Retina (tissue), 1 donor: ENCODE results near the gene SLC46A1.
A peak's percentile ranks its signal among the peaks of the same experiment; 100 is the strongest.

Source experiments
- DNase-seq: peaks from one replicate; pipeline ENCODE4 v3.0.0-alpha.2; 2016

SLC46A1 gene

GRCh38 chr17:28402844-28403243 is 3.2 kb downstream of the SLC46A1 start:
- no peak for DNase-seq

- DNase-seq = no peak
Measured at GRCh38 chr17:28402224-28402630, 3.8 kb downstream of the SLC46A1 start.

DNA sequence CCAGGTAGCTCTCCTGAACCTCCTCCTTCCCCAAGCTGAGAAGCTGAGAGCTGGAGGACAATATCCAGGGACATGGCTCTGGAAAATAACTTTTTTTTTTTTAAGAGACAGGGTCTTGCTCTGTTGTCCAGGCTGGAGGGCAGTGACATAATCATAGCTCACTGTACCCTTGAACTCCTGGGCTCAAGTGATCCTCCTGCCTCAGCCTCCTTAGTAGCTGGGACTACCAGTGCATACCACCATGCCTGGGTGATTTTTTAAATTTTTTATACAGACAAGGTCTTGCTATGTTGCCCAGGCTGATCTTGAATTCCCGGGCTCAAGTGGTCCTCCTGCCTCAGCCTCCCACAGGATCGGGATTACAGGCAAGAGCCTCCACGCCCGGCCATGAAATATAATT is 6.2 kb downstream of the SLC46A1 start:
- DNase-seq = no peak

GRCh38 chr17:28398280-28398981 is 7.6 kb downstream of the SLC46A1 start:
- no peak for DNase-seq

- no peak for DNase-seq
Measured at GRCh38 chr17:28397687-28398279, 8.2 kb downstream of the SLC46A1 start.

- no peak for DNase-seq
Measured at GRCh38 chr17:28397275-28397674, 8.7 kb downstream of the SLC46A1 start.

DNA sequence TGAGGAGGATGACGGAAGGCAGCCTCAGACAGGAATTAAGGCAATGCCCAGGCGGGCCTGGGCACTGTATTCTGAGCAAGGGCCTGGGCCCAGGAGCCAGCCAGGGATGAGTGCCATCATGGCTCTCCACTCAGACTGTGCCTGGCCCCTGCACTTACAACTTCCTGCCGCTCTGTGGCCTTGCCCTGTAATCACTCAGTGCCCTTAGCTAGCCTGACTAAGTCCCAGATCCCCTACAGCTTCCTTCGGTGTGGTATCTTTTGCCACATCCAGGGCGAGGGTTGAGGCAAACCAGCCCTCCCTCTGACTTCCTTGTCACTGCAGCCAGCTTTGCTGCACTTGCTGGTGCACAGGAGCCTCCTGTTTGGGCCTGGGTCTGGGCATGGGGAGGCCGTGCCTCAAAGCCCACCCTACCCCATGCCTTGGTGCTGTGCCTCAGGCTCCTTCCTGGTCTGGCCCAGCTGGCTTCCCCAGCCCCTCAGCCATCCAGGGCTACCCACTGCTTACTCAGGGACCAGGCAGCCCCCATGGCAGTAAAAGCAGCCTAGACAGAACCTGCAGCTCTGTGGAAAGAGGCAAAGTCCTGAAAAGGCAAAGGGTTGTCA is 9.3 kb downstream of the SLC46A1 start:
- DNase-seq = no peak

DNA sequence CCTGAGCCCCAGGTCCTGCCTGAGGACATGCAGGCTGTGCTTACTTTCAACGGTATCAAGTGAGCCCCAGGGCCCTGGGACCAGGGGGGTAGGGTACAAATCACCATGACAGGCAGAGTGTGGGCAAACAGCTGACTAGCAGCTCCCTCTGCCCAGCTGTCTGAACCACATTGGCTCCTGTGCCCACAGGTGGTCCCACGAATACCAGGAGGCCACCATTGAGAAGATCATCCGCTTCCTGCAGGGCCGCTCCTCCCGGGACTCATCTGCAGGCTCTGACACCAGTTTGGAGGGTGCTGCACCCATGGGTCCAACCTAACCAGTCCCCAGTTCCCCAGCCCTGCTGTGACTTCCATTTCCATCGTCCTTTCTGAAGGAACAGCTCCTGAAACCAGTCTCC is 10.0 kb downstream of the SLC46A1 start:
- DNase-seq = no peak

DNA sequence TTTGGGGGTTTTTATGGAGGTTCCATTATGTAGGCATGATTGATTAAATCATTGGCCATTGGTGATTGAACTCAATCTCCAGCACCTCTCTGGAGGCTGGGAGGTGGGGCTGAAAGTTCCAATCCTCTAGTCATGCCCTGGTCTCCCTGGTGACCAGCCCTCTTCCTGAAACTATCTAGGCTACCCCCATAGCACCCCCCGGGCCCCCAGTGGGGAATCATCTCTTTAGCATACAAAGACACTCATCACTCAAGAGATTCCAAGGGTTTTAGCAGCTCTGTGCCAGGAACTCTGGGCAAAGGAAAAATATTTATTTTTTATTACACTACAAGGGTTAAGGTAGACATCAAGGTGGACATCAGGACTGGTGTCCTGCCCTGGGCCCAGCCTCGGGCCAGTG is 10.6 kb downstream of the SLC46A1 start:
- DNase-seq = no peak

DNA sequence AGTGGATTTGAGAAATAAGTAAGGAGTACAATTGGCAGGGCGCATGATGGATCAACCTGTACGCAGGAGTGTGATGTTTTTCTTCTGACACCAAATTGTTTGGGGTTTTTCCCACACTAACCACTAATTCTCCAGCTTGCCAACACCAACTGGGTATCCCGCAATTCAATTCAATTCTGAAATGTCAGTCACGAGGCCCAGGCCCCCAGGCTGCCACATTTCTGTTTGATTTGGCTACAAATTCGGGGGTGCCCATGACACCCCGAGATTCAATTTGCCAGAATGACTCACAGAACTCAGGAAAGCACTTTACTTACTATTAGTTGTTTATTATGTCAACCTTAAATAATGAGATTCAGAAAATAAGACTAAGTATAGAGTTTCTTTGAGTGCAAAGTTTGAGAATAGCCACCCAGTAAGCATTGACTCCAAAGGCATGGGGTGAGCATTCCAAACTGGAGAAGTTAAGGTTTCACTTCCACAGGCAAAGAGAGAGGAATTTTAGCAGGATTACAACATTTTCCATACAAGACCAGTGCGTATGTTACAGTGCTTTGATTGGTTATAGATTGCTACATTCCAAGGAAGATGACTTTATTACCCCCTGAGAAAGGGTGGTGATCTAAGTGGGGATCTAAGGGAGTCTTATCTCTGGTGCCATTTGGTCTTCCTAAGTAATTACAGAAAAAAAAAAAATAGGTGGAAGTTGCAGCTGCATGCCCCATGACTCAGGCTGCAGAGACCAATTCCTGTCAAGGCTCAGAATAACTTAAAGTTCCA is 11.5 kb downstream of the SLC46A1 start:
- no peak for DNase-seq

- no peak for DNase-seq
Measured at GRCh38 chr17:28392491-28392890, 13.5 kb downstream of the SLC46A1 start.

DNA sequence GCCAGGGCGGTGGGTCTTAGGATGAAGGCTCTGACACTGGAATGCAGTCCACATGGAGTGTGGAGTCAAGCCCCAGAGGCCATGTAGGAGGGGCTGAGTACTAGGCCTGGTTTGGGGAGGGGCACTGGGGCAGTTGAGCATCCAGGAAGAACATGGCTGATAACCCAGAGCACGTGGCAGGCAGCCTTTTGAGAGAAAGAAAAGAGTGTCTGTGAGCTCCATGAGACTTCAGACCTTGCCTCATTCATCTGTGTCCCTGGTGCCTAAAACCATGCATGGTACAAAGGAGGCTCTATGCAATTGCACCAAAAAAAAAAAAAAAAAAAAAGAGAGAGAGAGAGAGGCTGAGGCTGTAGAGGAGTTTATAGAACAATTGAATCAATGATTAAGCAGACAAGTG is 14.6 kb downstream of the SLC46A1 start:
- DNase-seq = no peak

- no peak for DNase-seq
Measured at GRCh38 chr17:28390984-28391383, 15.0 kb downstream of the SLC46A1 start.

DNA sequence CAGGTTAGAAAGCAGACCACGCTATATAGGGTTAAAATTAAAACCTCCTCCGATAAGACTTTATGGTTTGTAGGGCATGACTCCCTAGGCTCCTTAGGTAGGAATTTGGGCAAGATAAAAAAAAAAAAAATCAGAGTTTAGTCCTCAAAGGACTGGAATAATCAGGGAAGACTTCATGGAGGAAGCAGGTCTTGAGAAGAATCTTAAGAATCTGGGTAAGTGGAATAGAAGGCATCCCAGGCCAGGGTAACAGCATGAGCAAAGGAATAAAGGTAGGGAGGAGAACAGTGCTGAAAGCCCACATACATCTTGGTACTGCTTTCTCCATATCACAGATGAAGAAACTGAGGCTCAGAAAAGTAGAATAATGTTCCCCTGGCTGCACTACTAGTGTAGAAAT is 15.4 kb downstream of the SLC46A1 start:
- no peak for DNase-seq

- no peak for DNase-seq
Measured at GRCh38 chr17:28390141-28390540, 15.9 kb downstream of the SLC46A1 start.

GRCh38 chr17:28388106-28388505 is 17.9 kb downstream of the SLC46A1 start:
- no peak for DNase-seq

DNA sequence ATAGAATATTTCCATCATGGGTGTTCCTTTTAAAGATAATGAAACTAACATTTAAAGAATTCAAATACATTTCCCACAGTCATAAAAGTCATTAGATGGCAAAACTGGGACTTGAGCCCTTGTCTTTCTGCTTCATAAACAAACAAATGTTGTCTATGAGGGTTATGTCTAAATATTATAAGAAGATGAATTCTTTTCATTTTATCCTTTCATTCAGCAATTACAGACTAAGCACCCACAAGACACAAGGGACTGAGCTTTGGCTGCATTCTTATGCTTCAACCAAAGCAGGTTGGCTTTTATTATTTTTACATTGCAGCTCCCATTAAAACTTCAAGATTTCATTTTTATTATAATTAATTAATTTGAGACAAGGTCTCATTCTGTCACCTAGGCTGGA is 19.6 kb downstream of the SLC46A1 start:
- DNase-seq = no peak

GRCh38 chr17:28385406-28385805 is 20.6 kb downstream of the SLC46A1 start:
- DNase-seq = no peak

DNA sequence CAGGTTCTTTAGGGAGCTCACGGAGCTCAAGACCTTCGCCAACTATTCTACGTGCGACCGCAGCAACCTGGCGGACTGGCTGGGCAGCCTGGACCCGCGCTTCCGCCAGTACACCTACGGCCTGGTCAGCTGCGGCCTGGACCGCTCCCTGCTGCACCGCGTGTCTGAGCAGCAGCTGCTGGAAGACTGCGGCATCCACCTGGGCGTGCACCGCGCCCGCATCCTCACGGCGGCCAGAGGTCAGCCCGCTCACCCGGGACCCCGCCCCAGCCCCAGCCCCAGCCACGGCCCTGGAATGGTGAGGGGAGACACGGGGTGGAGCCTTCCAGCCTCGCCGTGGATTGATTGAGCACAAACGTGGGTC is 21.0 kb downstream of the SLC46A1 start:
- no peak for DNase-seq

DNA sequence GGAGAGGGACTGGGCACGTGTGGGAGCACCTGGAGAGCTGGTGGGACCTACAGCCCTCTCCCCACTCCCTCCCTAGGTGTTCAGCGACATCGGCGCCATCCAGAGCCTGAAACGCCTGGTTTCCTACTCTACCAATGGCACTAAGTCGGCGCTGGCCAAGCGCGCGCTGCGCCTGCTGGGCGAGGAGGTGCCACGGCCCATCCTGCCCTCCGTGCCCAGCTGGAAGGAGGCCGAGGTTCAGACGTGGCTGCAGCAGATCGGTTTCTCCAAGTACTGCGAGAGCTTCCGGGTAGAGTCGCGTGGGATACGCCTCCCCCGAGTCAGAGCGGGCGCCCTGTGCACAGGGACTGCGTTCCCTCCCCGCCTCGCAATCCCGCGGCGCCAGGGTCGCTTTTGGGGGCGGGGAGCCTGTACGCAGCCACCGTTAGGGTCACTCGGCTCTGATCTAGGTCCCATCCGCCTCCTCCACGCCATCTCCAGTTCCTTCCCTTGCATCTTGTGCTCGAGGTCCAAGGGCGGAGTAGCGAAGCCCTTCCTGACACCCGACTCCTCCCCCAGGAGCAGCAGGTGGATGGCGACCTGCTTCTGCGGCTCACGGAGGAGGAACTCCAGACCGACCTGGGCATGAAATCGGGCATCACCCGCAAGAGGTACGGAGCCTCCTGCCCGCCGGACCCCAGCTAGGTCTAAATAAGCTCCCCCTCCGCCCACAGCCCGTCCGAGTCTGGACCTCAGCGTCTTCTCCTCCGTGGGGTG is 21.6 kb downstream of the SLC46A1 start:
- DNase-seq = peak; percentile 30

- DNase-seq = peak; percentile 87
Measured at GRCh38 chr17:28381141-28381825, 24.7 kb downstream of the SLC46A1 start.
